Measurements from ENCODE around the gene DAP. TPM values are rescaled to one million over a fixed set of nuclear protein-coding genes. Genes with fewer than 3 reads are reported as not detected.

Gene DAP
- total RNA-seq, 1 donor from 2014 or later = 13.6 TPM

- intact Hi-C loops (cut with DNase I) = loop anchor here (5.0 kb wide), 1 partner anchor 55 kb away; no protein-coding TSS in a partner anchor
- ATAC-seq (ENCODE audit: poor library complexity) = peak; percentile 27
- no peak for DNase-seq
Measured at GRCh38 chr5:10702040-10702629, 58.9 kb downstream of the DAP start.

DNA sequence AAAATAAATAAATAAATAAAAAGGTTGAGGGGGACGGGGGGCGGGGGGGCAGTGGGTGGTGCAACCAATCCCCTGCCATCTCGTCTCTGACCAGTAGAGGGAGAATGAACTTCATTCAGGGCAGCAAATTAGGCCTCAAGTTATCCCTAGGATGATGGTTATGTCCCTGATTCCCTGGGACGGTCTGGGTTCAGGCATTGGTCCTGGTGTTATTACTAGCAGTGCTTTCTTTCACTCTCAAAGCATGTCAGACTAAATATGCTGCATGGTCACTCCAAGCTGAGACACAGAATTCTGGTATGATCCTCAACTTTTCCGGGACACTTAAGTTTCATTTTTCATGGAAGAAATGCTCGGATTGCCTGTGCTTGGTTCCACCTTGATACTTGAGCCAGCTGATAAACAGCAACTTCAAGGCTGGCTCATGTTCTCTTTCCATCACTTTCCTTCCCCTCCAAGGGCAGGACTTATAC, 59.4 kb downstream of the DAP start:
- DNase-seq = no peak
- peak; percentile 67 for ATAC-seq (ENCODE audit: poor library complexity)
- intact Hi-C loops (cut with DNase I) = loop anchor here (5.0 kb wide), 1 partner anchor 56 kb away; no protein-coding TSS in a partner anchor

- ATAC-seq (ENCODE audit: poor library complexity) (no peak), DNase-seq (no peak)
- intact Hi-C loops (cut with DNase I) = loop anchor here (5.0 kb wide), 1 partner anchor 57 kb away; no protein-coding TSS in a partner anchor
Measured at GRCh38 chr5:10700516-10700915, 60.5 kb downstream of the DAP start.

GRCh38 chr5:10699987-10700386, 61.0 kb downstream of the DAP start:
- intact Hi-C loops (cut with DNase I) = loop anchor here (5.0 to 10.0 kb wide), 2 partner anchors 57 to 475 kb away; no protein-coding TSS in a partner anchor
- DNase-seq (no peak), ATAC-seq (ENCODE audit: poor library complexity) (no peak)

DNA sequence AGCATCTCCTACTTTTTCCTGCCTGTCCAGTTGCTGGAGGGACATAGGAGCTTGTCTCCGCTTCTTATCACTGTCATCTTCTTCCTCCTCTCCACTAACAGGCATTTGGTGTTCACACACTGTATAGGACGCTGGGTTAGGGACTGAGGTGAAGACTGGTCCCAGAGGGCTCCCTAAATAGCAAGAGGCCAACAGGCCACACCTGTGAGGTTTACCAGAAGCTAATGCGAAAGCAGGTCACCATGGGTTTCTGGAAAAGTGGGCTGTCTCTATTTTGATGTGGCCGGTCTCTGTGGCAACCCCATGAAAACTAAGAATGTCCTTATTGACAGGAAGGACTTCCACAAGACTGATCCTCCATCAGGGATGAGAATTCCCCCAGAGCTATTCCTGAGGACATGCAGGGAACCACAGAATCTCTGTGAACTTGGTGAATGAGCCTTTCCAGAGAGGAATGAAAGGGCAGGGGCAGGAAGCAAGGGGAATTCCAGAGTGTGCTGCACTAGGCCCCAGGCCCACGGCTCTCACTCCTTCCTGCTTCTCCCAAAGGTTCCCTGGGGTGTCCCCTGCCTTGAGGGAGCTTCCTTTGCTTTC, 61.7 kb downstream of the DAP start:
- ATAC-seq (ENCODE audit: poor library complexity) = no peak
- intact Hi-C loops (cut with DNase I) = loop anchor here (10.0 kb wide), 1 partner anchor 475 kb away; no protein-coding TSS in a partner anchor
- no peak for DNase-seq

DNA sequence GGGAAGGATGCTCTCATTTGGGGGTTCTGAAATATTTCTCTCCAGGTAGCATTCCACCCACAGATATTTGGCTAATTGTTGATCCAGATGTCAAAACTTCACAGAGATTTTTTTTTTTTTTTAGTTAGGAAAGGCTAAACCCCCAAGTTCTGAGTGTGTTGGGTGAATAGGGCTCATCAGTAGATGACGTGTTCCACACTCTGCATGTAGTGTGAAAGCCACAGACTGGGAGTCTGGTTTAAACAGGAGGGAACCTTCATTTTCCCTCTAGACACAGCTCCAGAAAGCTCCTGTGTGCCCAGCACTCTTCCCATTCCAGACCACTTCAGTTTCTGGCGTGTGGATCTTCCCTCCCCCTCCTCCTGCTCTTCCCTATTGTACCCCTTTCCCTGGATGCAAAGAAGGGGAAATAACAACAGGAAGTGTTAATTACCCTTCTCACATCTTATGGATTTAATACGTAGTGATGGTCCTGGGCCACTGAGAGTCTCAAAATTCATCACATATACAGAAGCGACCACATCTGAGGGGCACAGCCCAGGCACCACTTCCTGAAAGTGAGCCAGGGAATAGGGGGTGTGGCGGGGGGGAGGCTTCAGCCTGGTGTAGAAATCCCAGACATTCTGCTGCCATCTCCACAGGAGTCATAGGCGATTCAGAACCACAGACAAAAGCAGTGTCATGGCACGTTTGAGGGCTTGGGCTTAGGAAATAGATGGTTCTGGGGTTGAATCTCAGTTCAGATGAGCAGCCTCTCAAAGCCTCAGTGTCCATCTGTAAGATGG, 65.1 kb downstream of the DAP start:
- no peak for DNase-seq
- peak; percentile 33 for ATAC-seq (ENCODE audit: poor library complexity)
- intact Hi-C loops (cut with DNase I) = loop anchor here (10.0 kb wide), 1 partner anchor 479 kb away; no protein-coding TSS in a partner anchor

- ATAC-seq (ENCODE audit: poor library complexity) (peak; percentile 97), DNase-seq (peak; percentile 83)
- intact Hi-C loops (cut with DNase I) = loop anchor here (10.0 kb wide), 1 partner anchor 480 kb away; no protein-coding TSS in a partner anchor
Measured at GRCh38 chr5:10695055-10695649, 65.9 kb downstream of the DAP start.

DNA sequence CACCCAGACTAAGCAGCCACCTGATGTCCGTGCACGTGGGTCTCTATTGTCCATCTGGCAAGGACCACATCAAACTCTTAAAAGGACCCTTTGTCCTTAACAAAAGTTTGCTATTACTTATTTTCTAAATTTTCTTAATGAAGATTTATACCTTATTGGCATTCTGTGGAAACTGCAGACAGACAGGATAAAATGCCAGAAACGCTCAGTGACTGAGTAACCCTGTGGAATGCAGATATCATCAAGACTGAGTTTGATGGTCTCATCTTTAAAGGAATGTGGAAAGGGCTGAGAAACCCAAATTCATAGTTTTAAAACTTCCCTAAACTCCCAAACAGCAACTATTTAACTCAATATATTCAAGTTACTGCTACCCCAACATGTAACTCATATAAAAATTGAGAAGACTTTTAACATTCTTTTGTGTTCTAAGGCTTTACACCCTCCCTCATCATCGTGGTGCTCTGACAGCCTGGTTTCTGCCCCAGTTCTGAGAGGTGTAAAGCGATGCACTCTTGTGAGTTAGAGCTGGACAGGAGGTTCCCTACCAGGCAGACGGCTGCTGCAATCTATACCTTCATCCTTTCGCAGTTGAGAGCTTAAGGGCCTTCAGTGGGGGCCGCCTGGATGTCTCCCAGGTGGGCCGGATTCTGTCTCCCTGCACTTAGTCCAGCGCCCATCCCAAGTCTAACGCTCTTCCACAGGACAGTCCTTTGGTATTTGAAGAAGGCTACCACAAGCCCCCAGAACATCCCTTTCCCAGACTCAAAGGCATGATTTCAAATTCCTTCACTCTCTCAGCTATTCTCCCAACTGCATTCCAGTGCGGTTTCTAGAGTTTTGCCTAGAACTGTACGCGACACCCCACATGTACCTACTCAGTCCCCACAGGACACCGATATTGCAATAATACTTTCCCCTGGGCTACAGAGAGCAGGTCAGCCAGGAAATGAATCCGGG, 68.9 kb downstream of the DAP start:
- DNase-seq (no peak), ATAC-seq (ENCODE audit: poor library complexity) (no peak)
- intact Hi-C loops (cut with DNase I) = loop anchor here (10.0 kb wide), 1 partner anchor 483 kb away; no protein-coding TSS in a partner anchor

DNA sequence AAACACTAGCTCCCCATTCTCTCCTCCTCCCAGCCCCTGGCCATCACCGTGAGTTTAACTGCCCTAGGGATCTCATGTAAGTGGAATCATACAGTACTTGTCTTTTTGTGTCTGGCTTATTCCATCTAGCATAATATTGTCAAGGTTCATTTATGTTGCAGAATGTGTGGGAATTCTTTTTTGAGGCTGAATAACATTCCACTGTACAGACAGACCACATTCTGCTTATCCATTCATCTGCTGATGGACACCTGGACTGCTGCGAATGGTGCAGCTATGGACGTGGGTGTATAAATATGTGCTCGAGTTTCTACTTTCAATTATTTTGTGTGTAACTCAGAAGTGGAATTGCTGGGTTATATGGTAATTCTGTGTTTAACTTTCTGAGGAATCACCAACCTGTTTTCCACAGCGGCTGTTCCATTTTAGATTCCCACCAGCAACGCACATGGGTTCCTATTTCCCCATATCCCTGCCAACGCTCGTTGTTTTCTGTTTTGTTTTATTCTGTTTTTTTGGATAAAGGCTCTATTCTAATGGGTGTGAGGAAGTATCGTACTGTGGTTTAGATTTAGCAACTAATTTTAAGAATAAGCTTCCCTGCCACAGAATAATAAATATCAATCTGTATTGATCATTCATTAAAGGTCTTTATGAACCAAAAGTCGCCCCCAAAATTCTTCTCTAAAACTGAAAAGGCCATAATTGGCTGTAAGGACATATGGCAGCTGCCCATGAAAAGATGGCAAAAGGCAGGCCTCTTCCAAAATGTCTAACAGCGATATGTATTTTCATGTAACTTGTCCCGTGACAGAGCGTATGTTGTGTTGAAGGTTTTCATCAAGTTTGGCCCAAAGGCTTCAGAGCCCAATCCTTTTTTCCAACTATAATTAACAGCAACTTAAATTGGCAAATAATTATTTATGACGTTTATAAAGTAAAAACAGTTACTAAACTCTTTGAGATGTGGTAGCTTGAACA, 70.3 kb downstream of the DAP start:
- no peak for ATAC-seq (ENCODE audit: poor library complexity)
- no peak for DNase-seq
- intact Hi-C loops (cut with DNase I) = loop anchor here (10.0 kb wide), 1 partner anchor 484 kb away; no protein-coding TSS in a partner anchor

DNA sequence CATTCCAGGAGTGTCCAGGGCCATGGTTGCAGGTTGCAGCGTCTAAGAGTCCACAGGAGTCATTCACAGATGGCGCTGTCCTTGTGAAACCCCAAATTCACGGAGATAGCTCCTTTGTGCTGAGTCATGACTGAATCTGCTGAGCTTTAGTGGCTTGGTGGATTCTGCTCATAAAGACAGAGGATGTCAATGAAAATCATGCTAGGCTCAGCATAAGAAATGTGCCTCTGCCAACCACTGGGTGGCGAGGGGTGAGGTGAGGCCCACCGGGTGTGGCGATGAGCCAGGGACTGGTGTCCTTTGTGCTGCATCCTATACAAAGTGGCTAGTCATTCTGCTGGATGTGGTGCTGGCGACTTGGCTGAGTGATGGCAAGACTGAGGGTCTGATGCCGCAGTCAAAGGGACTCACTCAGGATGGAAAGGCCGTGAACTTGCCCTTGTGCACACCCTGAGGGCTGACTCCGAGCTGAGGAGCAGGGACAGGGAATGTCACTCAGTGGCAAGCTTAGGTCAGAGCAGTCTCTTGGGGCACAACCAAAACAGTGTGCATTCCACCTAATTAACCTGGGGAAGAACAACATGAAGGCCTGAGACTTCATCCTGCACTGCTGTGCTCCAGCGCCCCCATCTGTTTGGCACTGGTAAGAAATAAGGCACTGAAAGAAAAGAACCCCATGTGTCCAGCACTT, 71.5 kb downstream of the DAP start:
- intact Hi-C loops (cut with DNase I) = loop anchor here (10.0 kb wide), 1 partner anchor 485 kb away; no protein-coding TSS in a partner anchor
- peak; percentile 46 for ATAC-seq (ENCODE audit: poor library complexity)
- no peak for DNase-seq

DNA sequence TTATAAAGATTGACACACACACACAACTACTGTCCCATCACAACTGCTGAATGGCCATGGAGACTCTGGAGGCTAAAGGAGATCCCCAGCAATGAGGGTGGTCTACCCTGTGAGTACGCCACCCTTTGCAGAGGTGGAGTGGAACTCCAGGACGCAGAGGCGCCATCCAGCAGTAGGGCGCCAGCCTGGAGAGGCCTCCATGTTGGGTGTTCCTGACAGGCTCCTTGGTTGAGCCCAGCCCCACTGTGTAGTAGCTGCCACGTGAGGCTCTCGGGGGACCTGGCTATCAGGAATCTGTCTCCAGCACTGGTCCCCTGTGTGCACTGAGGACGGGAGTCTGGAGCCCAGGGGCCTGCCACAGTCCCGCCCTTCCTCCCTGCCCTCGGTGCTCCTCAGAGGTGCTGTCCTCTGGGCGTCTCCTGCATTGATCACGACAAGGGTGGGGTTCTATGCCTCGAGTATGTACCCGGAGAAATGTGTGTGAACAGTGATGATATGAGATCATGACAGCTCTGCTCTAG, 72.3 kb downstream of the DAP start:
- ATAC-seq (ENCODE audit: poor library complexity) (peak; percentile 15), DNase-seq (no peak)
- intact Hi-C loops (cut with DNase I) = no loop called here

DNA sequence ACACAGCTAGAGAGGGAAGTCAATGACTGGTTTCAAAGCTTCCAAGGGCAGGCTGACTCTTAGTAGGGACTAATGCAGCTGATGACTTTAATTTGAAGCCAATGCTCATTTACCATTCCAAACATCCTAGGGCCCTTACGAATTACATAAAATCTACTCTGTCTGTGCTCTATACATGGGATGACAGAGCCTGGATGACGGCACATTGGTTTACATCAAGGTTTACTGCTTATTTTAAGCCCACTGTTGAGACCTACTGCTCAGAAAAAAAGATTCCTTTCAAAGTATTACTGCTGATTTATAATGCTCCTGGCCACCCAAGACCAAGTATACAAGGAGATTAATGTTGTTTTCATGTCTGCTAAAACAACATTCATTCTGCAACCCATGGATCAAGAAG, 74.1 kb downstream of the DAP start:
- no peak for DNase-seq
- intact Hi-C loops (cut with DNase I) = no loop called here
- ATAC-seq (ENCODE audit: poor library complexity) = no peak

- ATAC-seq (ENCODE audit: poor library complexity) = no peak
- intact Hi-C loops (cut with DNase I) = no loop called here
- no peak for DNase-seq
Measured at GRCh38 chr5:10685115-10685521, 75.9 kb downstream of the DAP start.

GRCh38 chr5:10684303-10685086, 76.5 kb downstream of the DAP start:
- intact Hi-C loops (cut with DNase I) = no loop called here
- ATAC-seq (ENCODE audit: poor library complexity) = no peak

More at GRCh38 chr5:10684303-10685086, 76.5 kb downstream of the DAP start:
- no peak for DNase-seq

Measured in Right ventricle myocardium superior (tissue), 1 donor.